Hepatocyte (in vitro differentiated cells): ENCODE results near the gene GNB1L.

Experiments used
- EZH2 ChIP-seq: fragments of 200-600 bp; sonication (generic); IDR thresholded peaks from 2 replicates; pipeline ENCODE4 v1.6.1; 2016; ENCODE audit warnings: antibody characterized with exemption, mild to moderate bottlenecking, borderline replicate concordance
- TF ChIP-seq, protein P1 (sequence below): fragments of 200-600 bp; sonication (generic); IDR thresholded peaks from 2 replicates; pipeline ENCODE4 v1.5.1; 2016; ENCODE audit warnings: antibody characterized with exemption, mild to moderate bottlenecking; ENCODE audit not compliant: poor library complexity

DNA sequence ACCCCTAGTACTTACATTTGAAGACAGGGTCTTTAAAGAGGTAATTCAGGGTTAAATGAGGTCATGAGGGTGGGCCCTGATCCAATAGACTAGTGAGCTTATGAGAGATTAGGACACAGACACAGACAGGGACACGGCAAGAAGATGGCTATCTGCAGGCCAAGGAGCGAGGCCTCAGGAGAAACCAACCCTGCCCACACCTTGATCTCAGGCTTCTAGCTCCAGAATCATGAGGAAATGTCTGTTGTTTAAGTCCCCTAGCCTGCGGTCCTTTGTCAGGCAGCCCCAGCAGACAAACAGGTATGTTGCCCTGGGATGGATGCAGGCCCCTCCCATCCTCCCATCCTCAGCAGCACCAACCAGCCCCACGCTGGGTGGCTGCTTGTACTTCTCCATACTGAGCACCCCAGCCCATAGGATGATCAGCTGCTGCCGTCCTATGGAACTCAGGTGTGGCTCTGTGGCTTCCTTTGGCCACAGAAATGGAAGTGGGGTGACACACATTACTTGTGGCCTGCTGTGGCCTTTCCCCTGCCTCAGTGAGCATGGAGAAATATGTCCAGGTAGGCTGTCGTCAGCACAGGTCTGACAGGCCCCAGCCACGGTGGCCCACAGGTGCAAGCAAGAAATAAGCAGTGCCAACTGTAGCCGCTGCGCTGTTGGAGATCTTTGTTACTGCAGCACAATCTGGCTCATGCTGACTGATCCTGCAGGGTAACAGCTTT, 7.9 kb downstream of the GNB1L start:
- TF ChIP-seq, protein P1, sequence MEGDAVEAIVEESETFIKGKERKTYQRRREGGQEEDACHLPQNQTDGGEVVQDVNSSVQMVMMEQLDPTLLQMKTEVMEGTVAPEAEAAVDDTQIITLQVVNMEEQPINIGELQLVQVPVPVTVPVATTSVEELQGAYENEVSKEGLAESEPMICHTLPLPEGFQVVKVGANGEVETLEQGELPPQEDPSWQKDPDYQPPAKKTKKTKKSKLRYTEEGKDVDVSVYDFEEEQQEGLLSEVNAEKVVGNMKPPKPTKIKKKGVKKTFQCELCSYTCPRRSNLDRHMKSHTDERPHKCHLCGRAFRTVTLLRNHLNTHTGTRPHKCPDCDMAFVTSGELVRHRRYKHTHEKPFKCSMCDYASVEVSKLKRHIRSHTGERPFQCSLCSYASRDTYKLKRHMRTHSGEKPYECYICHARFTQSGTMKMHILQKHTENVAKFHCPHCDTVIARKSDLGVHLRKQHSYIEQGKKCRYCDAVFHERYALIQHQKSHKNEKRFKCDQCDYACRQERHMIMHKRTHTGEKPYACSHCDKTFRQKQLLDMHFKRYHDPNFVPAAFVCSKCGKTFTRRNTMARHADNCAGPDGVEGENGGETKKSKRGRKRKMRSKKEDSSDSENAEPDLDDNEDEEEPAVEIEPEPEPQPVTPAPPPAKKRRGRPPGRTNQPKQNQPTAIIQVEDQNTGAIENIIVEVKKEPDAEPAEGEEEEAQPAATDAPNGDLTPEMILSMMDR: no peak
- no peak for TF ChIP-seq EZH2
